Hepatocyte (in vitro differentiated cells): ENCODE results near the gene MTA1. TPM values are rescaled to one million over a fixed set of nuclear protein-coding genes. Genes with fewer than 3 reads are reported as not detected.

Source experiments
- DNase-seq: peaks from one replicate; pipeline ENCODE4 v3.0.0-alpha.2; 2016; ENCODE audit warnings: low spot score
- H2AFZ ChIP-seq: fragments of 200-600 bp; sonication (generic); 2 replicates; pipeline ENCODE4 v1.6.0; 2016; ENCODE audit warnings: antibody characterized with exemption, mild to moderate bottlenecking
- H3K27ac ChIP-seq: fragments of 200-600 bp; sonication (generic); 2 replicates; pipeline ENCODE4 v1.5.1; 2016; ENCODE audit warnings: mild to moderate bottlenecking
- H3K27me3 ChIP-seq: fragments of 200-600 bp; sonication (generic); 2 replicates; pipeline ENCODE4 v1.6.1; 2016
- H3K36me3 ChIP-seq: fragments of 200-600 bp; sonication (generic); replicated peaks from 2 replicates; pipeline ENCODE4 v1.5.1; 2016; ENCODE audit warnings: low read depth; ENCODE audit not compliant: insufficient read depth
- H3K4me1 ChIP-seq: fragments of 200-600 bp; sonication (generic); 2 replicates; pipeline ENCODE4 v1.5.1; 2016; ENCODE audit warnings: mild to moderate bottlenecking, moderate library complexity; ENCODE audit not compliant: insufficient read depth
- H3K4me2 ChIP-seq: fragments of 200-600 bp; sonication (generic); 2 replicates; pipeline ENCODE4 v1.6.0; 2016
- H3K4me3 ChIP-seq: fragments of 200-600 bp; sonication (generic); 2 replicates; pipeline ENCODE4 v1.5.1; 2016; ENCODE audit warnings: mild to moderate bottlenecking
- H3K79me2 ChIP-seq: fragments of 200-600 bp; sonication (generic); 2 replicates; pipeline ENCODE4 v1.6.0; 2017; ENCODE audit warnings: mild to moderate bottlenecking
- H3K9me2 ChIP-seq: fragments of 200-600 bp; sonication (generic); replicated peaks from 2 replicates; pipeline ENCODE4 v1.6.0; 2017; ENCODE audit warnings: mild to moderate bottlenecking; ENCODE audit not compliant: insufficient read depth
- H3K9me3 ChIP-seq: fragments of 200-600 bp; sonication (generic); 2 replicates; pipeline ENCODE4 v1.5.1; 2016; ENCODE audit warnings: low read depth, mild to moderate bottlenecking
- H4K20me1 ChIP-seq: fragments of 200-600 bp; sonication (generic); 2 replicates; pipeline ENCODE4 v1.6.0; 2016; ENCODE audit warnings: mild to moderate bottlenecking; ENCODE audit not compliant: insufficient read depth, poor library complexity, severe bottlenecking
- CTCF ChIP-seq: fragments of 200-600 bp; sonication (generic); IDR thresholded peaks from 2 replicates; pipeline ENCODE4 v1.5.1; 2016; ENCODE audit warnings: antibody characterized with exemption, mild to moderate bottlenecking; ENCODE audit not compliant: poor library complexity
- EZH2 ChIP-seq: fragments of 200-600 bp; sonication (generic); IDR thresholded peaks from 2 replicates; pipeline ENCODE4 v1.6.1; 2016; ENCODE audit warnings: antibody characterized with exemption, mild to moderate bottlenecking, borderline replicate concordance
- EZH2phosphoT487 ChIP-seq: fragments of 200-600 bp; sonication (generic); IDR thresholded peaks from one replicate; pipeline ENCODE4 v1.6.1; 2018; ENCODE audit warnings: antibody characterized with exemption, mild to moderate bottlenecking, low read depth, moderate library complexity; ENCODE audit not compliant: unreplicated experiment, severe bottlenecking
- WGBS: methylation state at CpG from one replicate; pipeline ENCODE4 v1.1.6; 2016; ENCODE audit warnings: low lambda C conversion rate; ENCODE audit errors: missing lambda C conversion rate; 5-methylcytosine and 5-hydroxymethylcytosine counted together
- polyA plus RNA-seq: library from polyadenylated mRNA; unstranded; fragments of >200 nt; fragmentation: Nextera tagmentation; extraction: Ambion mirVana; gene quantifications from 2 replicates; pipeline ENCODE4 v1.2.1, GENCODE V29; 2016
- total RNA-seq: library from RNA; depleted of rRNA; stranded (reverse); fragments of >200 nt; gene quantifications from 2 replicates; pipeline ENCODE4 v1.2.3, GENCODE V29; 2014

Gene MTA1
- total and polyA plus RNA-seq, 2 experiments from 2014 or later, result 48.1 to 52.7 TPM

GRCh38 chr14:105422695-105423487, 3.3 kb downstream of the MTA1 start:
- no peaks in the 10 kb centered on the region for H3K9me3 ChIP-seq
- DNase-seq, result no peak
- H3K4me3 ChIP-seq, result no peak overlapping the region
- H3K36me3 ChIP-seq, result no peaks in the 10 kb centered on the region
- H4K20me1 ChIP-seq, result peaks cover 26% of the 10 kb centered on the region
- H3K4me1 ChIP-seq, result peaks cover 16% of the 10 kb centered on the region
- H3K27ac ChIP-seq, result no peak overlapping the region
- no peaks in the 10 kb centered on the region for H3K27me3 ChIP-seq
- TF ChIP-seq CTCF (no peak), EZH2 (no peak), EZH2phosphoT487 (no peak)
- WGBS, result 82% methylated on average over 21 of the region's 21 CpGs
- no peak overlapping the region for H2AFZ ChIP-seq
- peaks cover 78% of the 10 kb centered on the region for H3K79me2 ChIP-seq
- H3K9me2 ChIP-seq, result no peaks in the 10 kb centered on the region
- H3K4me2 ChIP-seq, result peak overlapping the region; percentile 97

- Histone ChIP-seq H3K4me1 (peaks cover 12% of the 10 kb centered on the region), H3K4me2 (no peak overlapping the region), H3K9me3 (no peaks in the 10 kb centered on the region), H3K36me3 (no peaks in the 10 kb centered on the region), H4K20me1 (peaks cover 26% of the 10 kb centered on the region), H2AFZ (no peak overlapping the region), H3K4me3 (no peak overlapping the region), H3K27ac (no peak overlapping the region), H3K9me2 (no peaks in the 10 kb centered on the region), H3K27me3 (no peaks in the 10 kb centered on the region), H3K79me2 (peaks cover 85% of the 10 kb centered on the region)
- DNase-seq, result no peak
- TF ChIP-seq CTCF, result no peak
- TF ChIP-seq EZH2, result no peak
- TF ChIP-seq EZH2phosphoT487, result no peak
- WGBS, result 97% methylated on average over 21 of the region's 21 CpGs
These were observed 4.0 kb downstream of the MTA1 start for GRCh38 chr14:105423488-105424195.

- no peak for DNase-seq
- H3K4me3 ChIP-seq, result no peak overlapping the region
- no peaks in the 10 kb centered on the region for H3K9me3 ChIP-seq
- no peaks in the 10 kb centered on the region for H3K9me2 ChIP-seq
- no peak overlapping the region for H3K4me2 ChIP-seq
- peaks cover 4% of the 10 kb centered on the region for H3K4me1 ChIP-seq
- TF ChIP-seq EZH2phosphoT487 (no peak), EZH2 (no peak), CTCF (no peak)
- no peak overlapping the region for H2AFZ ChIP-seq
- no peaks in the 10 kb centered on the region for H3K36me3 ChIP-seq
- no peaks in the 10 kb centered on the region for H3K27me3 ChIP-seq
- 96% methylated on average over 12 of the region's 12 CpGs for WGBS
- H3K79me2 ChIP-seq, result peaks cover 83% of the 10 kb centered on the region
- H4K20me1 ChIP-seq, result peaks cover 29% of the 10 kb centered on the region
- no peak overlapping the region for H3K27ac ChIP-seq
These were observed 5.2 kb downstream of the MTA1 start for GRCh38 chr14:105424861-105425260.
